GM12878 (cell line): ENCODE results near the gene DOC2B. TPM values are rescaled to one million over a fixed set of nuclear protein-coding genes. Genes with fewer than 3 reads are reported as not detected.

ENCODE experiments used
- CHD2 ChIP-seq: IDR thresholded peaks from 2 replicates; pipeline ENCODE4 v1.6.1; 2011; ENCODE audit warnings: low read depth, low read length, improper control_type of control experiment, borderline replicate concordance
- PRDM15 ChIP-seq: fragments of 450-650 bp; formaldehyde crosslinking; IDR thresholded peaks from 2 replicates; pipeline ENCODE4 v1.4.0; 2020; ENCODE audit warnings: mild to moderate bottlenecking, moderate library complexity
- RFX5 ChIP-seq: IDR thresholded peaks from 2 replicates; pipeline ENCODE4 v1.6.1; 2011; ENCODE audit warnings: low read depth, low read length, improper control_type of control experiment
- TCF3 ChIP-seq: IDR thresholded peaks from 2 replicates; pipeline ENCODE4 v1.6.1; 2012; ENCODE audit warnings: low read depth, mild to moderate bottlenecking, low read length, borderline replicate concordance; ENCODE audit not compliant: insufficient read depth
- polyA plus RNA-seq, 11 experiments: library from polyadenylated mRNA; depleted of rRNA in 4 of 11; unstranded in 6 of 11; stranded (reverse) in 5 of 11; fragments of >200 nt; fragmentation: Nextera tagmentation in 4 of 11; fragmentation: Illumina TruSeq in 1 of 11; extraction: Ambion mirVana in 4 of 11; extraction: Trizol in 1 of 11; gene quantifications; 1 replicate in 1 of 11; 2 replicates in 10 of 11; pipeline versions ENCODE4 v1.2.1 to v1.2.3, GENCODE V29; 2011 to 2016; ENCODE audit warnings: inconsistent platforms in 2 of 11, missing spikeins in 2 of 11, low read depth in 1 of 11
- total RNA-seq, 4 experiments: library from RNA; depleted of rRNA in 3 of 4; stranded (reverse); fragments of >200 nt in 3 of 4; fragmentation: Illumina TruSeq in 1 of 4; extraction: Trizol in 1 of 4; gene quantifications; 2 replicates each; pipeline versions ENCODE4 v1.2.1 to v1.2.3, GENCODE V29; 2013 to 2021
- TF ChIP-seq, protein P1 (sequence below): IDR thresholded peaks from 2 replicates; pipeline ENCODE4 v1.6.1; 2011; ENCODE audit warnings: borderline replicate concordance, low read depth, mild to moderate bottlenecking, moderate library complexity, low read length; ENCODE audit not compliant: insufficient read depth, poor library complexity, severe bottlenecking
- TF ChIP-seq, protein P2 (sequence below): fragments of 450-650 bp; IDR thresholded peaks from 2 replicates; pipeline ENCODE4 v1.6.1; 2017; ENCODE audit warnings: mild to moderate bottlenecking, moderate library complexity

Gene DOC2B
- total and polyA plus RNA-seq, 10 of the 15 experiments (the other 5 are each of a cell fraction or from before 2014, with no cell fraction given) = not detected

GRCh38 chr17:145671-146541 lies 35.5 kb downstream of the DOC2B start (continued):
- TF ChIP-seq PRDM15 (CRISPR knock-in tag) = no peak
- TF ChIP-seq, protein P1, sequence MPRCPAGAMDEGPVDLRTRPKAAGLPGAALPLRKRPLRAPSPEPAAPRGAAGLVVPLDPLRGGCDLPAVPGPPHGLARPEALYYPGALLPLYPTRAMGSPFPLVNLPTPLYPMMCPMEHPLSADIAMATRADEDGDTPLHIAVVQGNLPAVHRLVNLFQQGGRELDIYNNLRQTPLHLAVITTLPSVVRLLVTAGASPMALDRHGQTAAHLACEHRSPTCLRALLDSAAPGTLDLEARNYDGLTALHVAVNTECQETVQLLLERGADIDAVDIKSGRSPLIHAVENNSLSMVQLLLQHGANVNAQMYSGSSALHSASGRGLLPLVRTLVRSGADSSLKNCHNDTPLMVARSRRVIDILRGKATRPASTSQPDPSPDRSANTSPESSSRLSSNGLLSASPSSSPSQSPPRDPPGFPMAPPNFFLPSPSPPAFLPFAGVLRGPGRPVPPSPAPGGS = no peak
- TF ChIP-seq, protein P2, sequence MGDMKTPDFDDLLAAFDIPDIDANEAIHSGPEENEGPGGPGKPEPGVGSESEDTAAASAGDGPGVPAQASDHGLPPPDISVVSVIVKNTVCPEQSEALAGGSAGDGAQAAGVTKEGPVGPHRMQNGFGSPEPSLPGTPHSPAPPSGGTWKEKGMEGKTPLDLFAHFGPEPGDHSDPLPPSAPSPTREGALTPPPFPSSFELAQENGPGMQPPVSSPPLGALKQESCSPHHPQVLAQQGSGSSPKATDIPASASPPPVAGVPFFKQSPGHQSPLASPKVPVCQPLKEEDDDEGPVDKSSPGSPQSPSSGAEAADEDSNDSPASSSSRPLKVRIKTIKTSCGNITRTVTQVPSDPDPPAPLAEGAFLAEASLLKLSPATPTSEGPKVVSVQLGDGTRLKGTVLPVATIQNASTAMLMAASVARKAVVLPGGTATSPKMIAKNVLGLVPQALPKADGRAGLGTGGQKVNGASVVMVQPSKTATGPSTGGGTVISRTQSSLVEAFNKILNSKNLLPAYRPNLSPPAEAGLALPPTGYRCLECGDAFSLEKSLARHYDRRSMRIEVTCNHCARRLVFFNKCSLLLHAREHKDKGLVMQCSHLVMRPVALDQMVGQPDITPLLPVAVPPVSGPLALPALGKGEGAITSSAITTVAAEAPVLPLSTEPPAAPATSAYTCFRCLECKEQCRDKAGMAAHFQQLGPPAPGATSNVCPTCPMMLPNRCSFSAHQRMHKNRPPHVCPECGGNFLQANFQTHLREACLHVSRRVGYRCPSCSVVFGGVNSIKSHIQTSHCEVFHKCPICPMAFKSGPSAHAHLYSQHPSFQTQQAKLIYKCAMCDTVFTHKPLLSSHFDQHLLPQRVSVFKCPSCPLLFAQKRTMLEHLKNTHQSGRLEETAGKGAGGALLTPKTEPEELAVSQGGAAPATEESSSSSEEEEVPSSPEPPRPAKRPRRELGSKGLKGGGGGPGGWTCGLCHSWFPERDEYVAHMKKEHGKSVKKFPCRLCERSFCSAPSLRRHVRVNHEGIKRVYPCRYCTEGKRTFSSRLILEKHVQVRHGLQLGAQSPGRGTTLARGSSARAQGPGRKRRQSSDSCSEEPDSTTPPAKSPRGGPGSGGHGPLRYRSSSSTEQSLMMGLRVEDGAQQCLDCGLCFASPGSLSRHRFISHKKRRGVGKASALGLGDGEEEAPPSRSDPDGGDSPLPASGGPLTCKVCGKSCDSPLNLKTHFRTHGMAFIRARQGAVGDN = no peak
- TF ChIP-seq RFX5 = no peak
- no peak for TF ChIP-seq TCF3
- TF ChIP-seq CHD2 = no peak
